Keratinocyte (primary cell): ENCODE results near the gene UGT1A4. TPM values are rescaled to one million over a fixed set of nuclear protein-coding genes. Genes with fewer than 3 reads are reported as not detected.

Source experiments
- DNase-seq: peaks from one replicate; pipeline ENCODE4 v3.0.0-alpha.2; 2011; ENCODE audit warnings: low read depth, missing footprints, low spot score
- FAIRE-seq: peaks from 2 replicates; lab custom pipeline; 2011; peaks lifted over from hg19 to GRCh38; lab: Jason Lieb, UNC
- H2AFZ ChIP-seq: 2 replicates; pipeline ENCODE4 v1.6.0; 2012; ENCODE audit warnings: low read length, control low read depth, inconsistent platforms; ENCODE audit not compliant: control insufficient read depth
- H3K27ac ChIP-seq: 2 replicates; pipeline ENCODE4 v1.5.1; 2011; ENCODE audit warnings: low read length; ENCODE audit not compliant: control insufficient read depth, insufficient read depth
- H3K27me3 ChIP-seq: 3 replicates; pipeline ENCODE4 v1.6.0; 2011; ENCODE audit warnings: low read length; ENCODE audit not compliant: control insufficient read depth, insufficient read depth; ENCODE audit errors: extremely low read depth
- H3K36me3 ChIP-seq, 2 experiments: 2 replicates in 1 of 2; 3 replicates in 1 of 2; pipeline ENCODE4 v1.5.1; 2011; ENCODE audit warnings: low read length in 2 of 2, mild to moderate bottlenecking in 1 of 2; ENCODE audit not compliant: control insufficient read depth in 2 of 2, insufficient read depth in 2 of 2; ENCODE audit errors: extremely low read depth in 1 of 2
- H3K4me1 ChIP-seq: 3 replicates; pipeline ENCODE4 v1.5.1; 2011; ENCODE audit warnings: low read length; ENCODE audit not compliant: control insufficient read depth, insufficient read depth; ENCODE audit errors: extremely low read depth
- H3K4me2 ChIP-seq: 3 replicates; pipeline ENCODE4 v1.6.0; 2011; ENCODE audit warnings: low read depth, low read length; ENCODE audit not compliant: control insufficient read depth, insufficient read depth; ENCODE audit errors: extremely low read depth
- H3K4me3 ChIP-seq, 3 experiments: fragments of 200-600 bp in 1 of 3; sonication (generic) in 1 of 3; 2 replicates in 2 of 3; 3 replicates in 1 of 3; pipeline ENCODE4 v1.5.1; 2011 to 2016; ENCODE audit warnings: low read length in 3 of 3, mild to moderate bottlenecking in 3 of 3, control low read depth in 2 of 3, inconsistent platforms in 1 of 3, low read depth in 1 of 3, mixed read lengths in 1 of 3, mixed run types in 1 of 3, moderate library complexity in 1 of 3; ENCODE audit not compliant: control insufficient read depth in 2 of 3, insufficient read depth in 2 of 3; ENCODE audit errors: extremely low read depth in 1 of 3
- H3K79me2 ChIP-seq: 2 replicates; pipeline ENCODE4 v1.6.0; 2012; ENCODE audit warnings: low read length; ENCODE audit not compliant: control insufficient read depth, insufficient read depth
- H3K9ac ChIP-seq: 3 replicates; pipeline ENCODE4 v1.6.0; 2011; ENCODE audit warnings: low read length; ENCODE audit not compliant: control insufficient read depth, insufficient read depth; ENCODE audit errors: extremely low read depth
- H3K9me1 ChIP-seq: 3 replicates; pipeline ENCODE4 v1.6.0; 2011; ENCODE audit warnings: low read length; ENCODE audit not compliant: control insufficient read depth, insufficient read depth; ENCODE audit errors: extremely low read depth
- H3K9me3 ChIP-seq: 2 replicates; pipeline ENCODE4 v1.5.1; 2012; ENCODE audit warnings: low read depth, low read length; ENCODE audit not compliant: control insufficient read depth
- H4K20me1 ChIP-seq: 3 replicates; pipeline ENCODE4 v1.6.0; 2011; ENCODE audit warnings: low read length; ENCODE audit not compliant: control insufficient read depth, insufficient read depth; ENCODE audit errors: extremely low read depth
- CTCF ChIP-seq, 3 experiments: IDR thresholded peaks in 1 of 3; conservative IDR thresholded peaks in 1 of 3; optimal IDR thresholded peaks in 1 of 3; 2 replicates in 2 of 3; 3 replicates in 1 of 3; pipeline versions ENCODE3 to v1.5.1; 2011; ENCODE audit warnings: low read length in 3 of 3, mild to moderate bottlenecking in 3 of 3, moderate library complexity in 2 of 3, control low read depth in 1 of 3, inconsistent platforms in 1 of 3; ENCODE audit not compliant: insufficient read depth in 2 of 3; ENCODE audit errors: extremely low read depth in 1 of 3
- EZH2 ChIP-seq: IDR thresholded peaks from one replicate; pipeline ENCODE4 v1.6.1; 2012; ENCODE audit warnings: inconsistent platforms, mild to moderate bottlenecking, low read length, moderate library complexity
- dilution Hi-C: fragments of 300-500 bp; cut with MboI; formaldehyde crosslinking; loops from one replicate; pipeline ENCODE4 v1.7.0; 2020; ENCODE audit warnings: low sequenced_read_pairs; ENCODE audit not compliant: extremely low pct_ligation_motif_present
- polyA plus RNA-seq, 5 experiments: library from polyadenylated mRNA; depleted of rRNA in 3 of 5; stranded (reverse) in 3 of 5; stranded (forward) in 1 of 5; unstranded in 1 of 5; fragments of >200 nt; gene quantifications; 1 replicate in 1 of 5; 2 replicates in 3 of 5; 3 replicates in 1 of 5; pipeline versions ENCODE4 v1.2.1 to v1.2.3, GENCODE V29; 2011 to 2012; ENCODE audit warnings: missing spikeins in 2 of 5, low read depth in 1 of 5, low replicate concordance in 1 of 5

The UGT1A4 gene
- polyA plus RNA-seq, 1 donor (not counting 4 experiments of a cell fraction or from before 2014, with no cell fraction given): 2.4 TPM

- FAIRE-seq: no peak
- no peak for TF ChIP-seq CTCF (optimal IDR thresholded peaks at IDR 0.05 in 1 of 3, IDR thresholded peaks at IDR 0.05 in 1 of 3, conservative IDR thresholded peaks at IDR 0.05 in 1 of 3; ENCODE audit: extremely low read depth in 1 of 3, insufficient read depth in 2 of 3, low read length in 3 of 3)
- no peak for TF ChIP-seq EZH2
- Histone ChIP-seq H3K9me1 (no peaks in the 10 kb centered on the region), H4K20me1 (no peaks in the 10 kb centered on the region), H3K9ac (no peak overlapping the region), H3K4me3 (no peak overlapping the region), H3K4me2 (no peak overlapping the region), H2AFZ (no peak overlapping the region), H3K9me3 (no peaks in the 10 kb centered on the region), H3K27ac (no peak overlapping the region), H3K36me3 (no peaks in the 10 kb centered on the region), H3K4me1 (no peaks in the 10 kb centered on the region), H3K79me2 (no peaks in the 10 kb centered on the region), H3K27me3 (peaks cover 5% of the 10 kb centered on the region)
- dilution Hi-C loops: no loop called here
- no peak for DNase-seq
Measured at GRCh38 chr2:233818639-233819621, 100.4 kb downstream of the UGT1A4 start.

GRCh38 chr2:233819884-233820773, 101.6 kb downstream of the UGT1A4 start:
- Histone ChIP-seq H4K20me1 (no peaks in the 10 kb centered on the region), H3K79me2 (no peaks in the 10 kb centered on the region), H3K4me2 (no peak overlapping the region), H3K36me3 (no peaks in the 10 kb centered on the region), H3K4me3 (no peak overlapping the region), H3K27me3 (peaks cover 5% of the 10 kb centered on the region), H3K9me3 (no peaks in the 10 kb centered on the region), H3K9ac (no peak overlapping the region), H3K4me1 (no peaks in the 10 kb centered on the region), H3K9me1 (no peaks in the 10 kb centered on the region), H2AFZ (no peak overlapping the region), H3K27ac (no peak overlapping the region)
- dilution Hi-C loops: no loop called here
- DNase-seq: no peak
- no peak for TF ChIP-seq EZH2
- no peak for TF ChIP-seq CTCF (optimal IDR thresholded peaks at IDR 0.05 in 1 of 3, IDR thresholded peaks at IDR 0.05 in 1 of 3, conservative IDR thresholded peaks at IDR 0.05 in 1 of 3; ENCODE audit: extremely low read depth in 1 of 3, insufficient read depth in 2 of 3, low read length in 3 of 3)
- FAIRE-seq: no peak
